Activated T-helper 2 cell treated with anti-CD3 and anti-CD28 coated beads, Interferon-gamma antibody, Interleukin-2, Interleukin-4, amounts not matched to agents 10 μg/mL and 5 μg/mL and 100 μg/mL, durations not matched to agents 14 hours and 24 hours and 36 hours (primary cell): ENCODE data around the gene SYNDIG1. TPM values are rescaled to one million over a fixed set of nuclear protein-coding genes. Genes with fewer than 3 reads are reported as not detected.

Experiments
- DNase-seq: peaks from one replicate; pipeline ENCODE4 v3.0.0; 2021; ENCODE audit warnings: low spot score
- H3K27ac Mint-ChIP-seq: one replicate; pipeline ENCODE4 v1.8.0; 2021; ENCODE audit warnings: mixed read lengths
- H3K27me3 Mint-ChIP-seq: one replicate; pipeline ENCODE4 v1.8.0; 2021; ENCODE audit warnings: low read depth, mixed read lengths
- H3K36me3 Mint-ChIP-seq: one replicate; pipeline ENCODE4 v1.8.0; 2021; ENCODE audit warnings: low read depth, mixed read lengths
- H3K4me1 Mint-ChIP-seq: one replicate; pipeline ENCODE4 v1.8.0; 2021; ENCODE audit warnings: low read depth, mixed read lengths
- H3K4me3 Mint-ChIP-seq: one replicate; pipeline ENCODE4 v1.8.0; 2021; ENCODE audit warnings: low read depth, mild to moderate bottlenecking, moderate library complexity, mixed read lengths
- H3K9me3 Mint-ChIP-seq: one replicate; pipeline ENCODE4 v1.8.0; 2021; ENCODE audit warnings: mixed read lengths
- intact Hi-C: fragments of 100-400 bp; cut with micrococcal nuclease; formaldehyde crosslinking; loops from one replicate; pipeline ENCODE4 v1.15.1; 2023
- total RNA-seq: library from RNA; stranded (reverse); gene quantifications from 2 replicates; pipeline ENCODE4 v1.2.3, GENCODE V29; 2022

SYNDIG1 gene
- total RNA-seq, 1 donor from 2014 or later: not detected

DNA sequence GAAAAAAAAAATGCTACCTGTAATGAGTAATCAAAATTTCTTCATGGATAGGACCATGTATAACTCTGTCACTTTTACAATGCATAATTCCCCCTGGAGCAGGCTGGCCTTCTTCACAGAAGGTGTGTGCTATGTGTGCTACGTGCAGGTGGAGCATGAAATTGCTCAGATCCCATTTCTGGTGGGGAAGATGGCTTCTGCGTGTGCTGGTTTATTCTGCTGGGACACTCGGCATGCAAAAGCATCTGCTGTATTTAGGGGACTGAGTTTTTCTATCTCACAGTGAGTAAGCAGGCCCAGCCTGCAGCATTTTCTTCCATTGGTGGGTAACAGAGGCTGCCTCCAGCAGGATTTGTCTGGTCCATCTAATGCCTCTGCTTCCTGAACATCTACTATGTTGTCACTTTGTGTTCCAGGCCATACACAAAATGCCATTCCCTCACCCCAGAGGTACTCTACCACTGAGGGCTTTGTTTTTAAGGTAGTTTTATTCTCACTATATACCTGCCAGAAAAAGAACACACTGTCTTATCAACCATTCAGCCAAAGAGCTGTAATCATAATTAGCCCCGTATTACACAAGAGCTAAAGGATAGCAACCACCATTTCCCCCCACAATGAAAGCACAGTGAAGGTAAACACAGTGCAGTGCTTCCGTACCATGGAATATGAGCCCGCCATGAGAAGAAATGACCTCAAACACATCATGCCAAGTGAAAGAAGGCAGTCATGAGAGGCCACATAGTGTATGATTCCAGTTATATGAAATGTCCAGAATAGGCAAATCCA, 62.4 kb downstream of the SYNDIG1 start:
- intact Hi-C loops: no loop called here
- no peak overlapping the region for H3K4me3 Mint-ChIP-seq
- H3K9me3 Mint-ChIP-seq: peaks cover 6% of the 10 kb centered on the region
- no peaks in the 10 kb centered on the region for H3K36me3 Mint-ChIP-seq
- H3K27ac Mint-ChIP-seq: no peak overlapping the region
- no peaks in the 10 kb centered on the region for H3K27me3 Mint-ChIP-seq
- no peaks in the 10 kb centered on the region for H3K4me1 Mint-ChIP-seq
- no peak for DNase-seq

DNA sequence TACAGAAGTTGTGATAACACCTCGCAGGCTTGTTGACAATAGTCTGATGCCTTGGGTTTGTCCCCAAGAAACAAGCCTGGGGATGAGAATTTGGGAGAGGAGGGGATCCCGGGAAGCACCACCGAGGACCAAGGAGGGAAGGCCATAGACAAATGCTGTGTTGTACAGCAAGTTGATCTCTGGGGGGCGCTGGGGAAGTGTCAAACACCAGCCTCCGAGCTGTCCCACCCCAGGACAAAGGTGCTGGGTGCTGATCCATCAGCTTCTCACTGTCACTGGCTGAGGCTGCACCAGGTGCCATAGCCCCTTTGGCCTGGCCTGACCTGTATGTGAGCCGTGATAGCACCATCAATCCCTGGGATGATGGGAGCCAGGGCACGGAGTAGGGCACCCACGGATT, 64.0 kb downstream of the SYNDIG1 start:
- Mint-ChIP-seq H3K27ac (no peak overlapping the region), H3K9me3 (peaks cover 6% of the 10 kb centered on the region), H3K36me3 (no peaks in the 10 kb centered on the region), H3K27me3 (no peaks in the 10 kb centered on the region), H3K4me1 (no peaks in the 10 kb centered on the region), H3K4me3 (no peak overlapping the region)
- no peak for DNase-seq
- intact Hi-C loops: no loop called here

DNA sequence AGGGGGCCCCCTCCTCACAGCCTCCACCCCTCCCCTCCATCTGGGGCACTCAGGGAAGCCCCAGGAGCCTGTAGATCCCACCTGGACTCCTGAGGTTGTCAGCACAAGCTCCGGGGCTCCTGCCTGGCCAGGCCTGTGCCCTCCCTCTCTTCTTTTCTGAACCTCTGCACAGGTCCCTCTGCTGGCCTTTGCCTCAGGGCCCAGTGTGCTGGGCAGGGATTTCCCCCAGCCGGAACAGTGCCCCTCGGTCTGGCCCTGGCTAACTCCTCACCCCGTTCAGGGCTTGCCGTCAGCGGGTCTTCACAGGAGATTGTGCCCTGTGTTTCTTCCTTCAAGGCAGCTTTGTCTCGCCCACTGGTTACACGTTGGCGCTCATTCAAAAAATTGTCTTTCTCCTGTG, 64.9 kb downstream of the SYNDIG1 start:
- DNase-seq: no peak
- Mint-ChIP-seq H3K27me3 (no peaks in the 10 kb centered on the region), H3K4me3 (no peak overlapping the region), H3K4me1 (no peaks in the 10 kb centered on the region), H3K27ac (no peak overlapping the region), H3K36me3 (no peaks in the 10 kb centered on the region), H3K9me3 (peaks cover 6% of the 10 kb centered on the region)
- intact Hi-C loops: no loop called here

DNA sequence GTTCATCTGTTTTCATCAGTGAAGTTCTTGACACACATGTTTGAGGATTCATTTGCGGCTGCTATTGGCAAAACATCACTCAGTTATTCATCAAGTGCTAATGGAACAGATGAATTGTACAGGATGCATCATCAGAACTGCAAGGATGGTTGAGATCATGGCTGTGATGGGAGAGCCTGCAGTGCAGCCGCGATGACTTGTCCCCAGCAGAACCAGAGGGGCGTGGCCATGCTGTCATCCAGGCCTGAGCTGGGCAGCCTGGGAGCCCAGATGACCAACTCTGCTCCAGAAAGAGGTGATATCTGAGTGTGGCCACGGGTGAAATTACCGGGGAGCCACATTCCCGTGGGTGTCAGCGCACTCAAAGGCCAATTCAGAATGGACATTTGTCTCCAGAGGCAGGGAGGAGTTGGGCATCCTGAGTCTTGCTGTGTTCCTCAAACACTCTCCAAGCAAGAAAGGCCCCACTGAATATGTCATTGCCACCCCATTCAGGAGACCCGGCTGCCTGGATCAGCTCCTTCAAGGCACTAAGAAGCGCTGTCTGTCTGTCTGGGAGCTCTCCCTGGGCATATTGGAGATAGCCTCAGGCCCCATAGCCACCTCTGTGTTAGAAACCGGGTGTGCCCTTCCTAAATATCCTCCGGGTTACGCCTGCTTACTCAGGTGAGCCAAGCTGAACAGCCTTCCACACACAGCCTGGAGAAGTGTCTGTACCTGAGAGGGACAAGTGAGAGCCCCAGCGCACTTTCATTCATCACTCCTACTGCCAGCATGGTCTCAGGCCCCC, 66.7 kb downstream of the SYNDIG1 start:
- Mint-ChIP-seq H3K27ac (no peak overlapping the region), H3K4me1 (no peaks in the 10 kb centered on the region), H3K4me3 (no peak overlapping the region), H3K27me3 (peaks cover 1% of the 10 kb centered on the region), H3K9me3 (no peaks in the 10 kb centered on the region), H3K36me3 (no peaks in the 10 kb centered on the region)
- intact Hi-C loops: no loop called here
- no peak for DNase-seq

DNA sequence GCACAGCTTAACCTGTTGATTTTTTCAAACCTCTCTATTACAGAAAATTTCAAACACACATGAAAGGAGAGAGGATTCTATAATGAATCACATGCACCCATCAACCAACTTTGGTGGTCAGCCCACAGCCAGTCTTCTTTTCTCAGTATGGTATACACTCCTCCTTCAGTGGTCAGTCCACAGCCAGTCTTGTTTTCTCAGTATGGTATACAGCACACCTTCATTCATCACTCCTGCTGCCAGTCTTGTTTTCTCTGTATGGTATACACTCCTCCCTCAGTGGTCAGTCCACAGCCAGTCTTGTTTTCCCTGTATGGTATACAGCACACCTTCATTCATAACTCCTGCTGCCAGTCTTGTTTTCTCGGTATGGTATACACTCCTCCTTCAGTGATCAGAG, 67.8 kb downstream of the SYNDIG1 start:
- Mint-ChIP-seq H3K9me3 (no peaks in the 10 kb centered on the region), H3K4me1 (no peaks in the 10 kb centered on the region), H3K27ac (no peak overlapping the region), H3K36me3 (no peaks in the 10 kb centered on the region), H3K4me3 (no peak overlapping the region), H3K27me3 (peaks cover 1% of the 10 kb centered on the region)
- intact Hi-C loops: no loop called here
- no peak for DNase-seq

DNA sequence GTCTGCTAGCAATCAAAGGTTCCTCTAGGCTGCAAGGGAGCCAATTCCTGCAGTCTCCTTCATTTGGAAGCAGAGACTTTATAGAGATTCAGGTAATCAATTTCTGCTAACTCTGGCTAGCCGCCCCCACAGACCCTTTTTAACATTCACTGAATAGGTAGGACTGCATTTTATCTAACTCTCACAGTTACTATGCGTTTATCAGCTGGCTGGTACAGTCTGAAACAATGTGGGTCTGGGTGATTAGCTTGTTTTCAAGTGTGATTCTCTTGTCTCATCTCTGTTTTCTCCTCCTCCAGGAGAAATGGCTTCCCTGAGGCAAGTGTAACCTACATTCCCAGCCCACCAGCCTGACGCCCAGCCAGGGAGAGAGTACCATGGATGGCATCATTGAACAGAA, 73.3 kb downstream of the SYNDIG1 start:
- Mint-ChIP-seq H3K36me3 (no peaks in the 10 kb centered on the region), H3K4me3 (no peak overlapping the region), H3K27ac (no peak overlapping the region), H3K4me1 (no peaks in the 10 kb centered on the region), H3K27me3 (peaks cover 1% of the 10 kb centered on the region), H3K9me3 (no peaks in the 10 kb centered on the region)
- intact Hi-C loops: no loop called here
- DNase-seq: no peak

DNA sequence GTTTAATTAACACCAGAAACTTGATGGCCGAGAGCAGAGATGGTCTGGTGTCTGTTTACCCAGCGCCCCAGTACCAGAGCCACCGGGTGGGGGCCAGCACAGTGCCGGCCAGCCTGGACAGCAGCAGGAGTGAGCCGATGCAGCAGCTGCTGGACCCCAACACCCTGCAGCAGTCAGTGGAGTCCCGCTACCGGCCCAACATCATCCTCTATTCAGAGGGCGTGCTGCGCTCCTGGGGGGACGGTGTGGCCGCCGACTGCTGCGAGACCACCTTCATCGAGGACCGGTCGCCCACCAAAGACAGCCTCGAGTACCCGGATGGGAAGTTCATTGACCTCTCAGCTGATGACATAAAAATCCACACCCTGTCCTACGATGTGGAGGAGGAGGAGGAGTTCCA, 73.7 kb downstream of the SYNDIG1 start:
- Mint-ChIP-seq H3K9me3 (no peaks in the 10 kb centered on the region), H3K36me3 (no peaks in the 10 kb centered on the region), H3K4me3 (no peak overlapping the region), H3K4me1 (no peaks in the 10 kb centered on the region), H3K27ac (no peak overlapping the region), H3K27me3 (peaks cover 1% of the 10 kb centered on the region)
- intact Hi-C loops: no loop called here
- no peak for DNase-seq

DNA sequence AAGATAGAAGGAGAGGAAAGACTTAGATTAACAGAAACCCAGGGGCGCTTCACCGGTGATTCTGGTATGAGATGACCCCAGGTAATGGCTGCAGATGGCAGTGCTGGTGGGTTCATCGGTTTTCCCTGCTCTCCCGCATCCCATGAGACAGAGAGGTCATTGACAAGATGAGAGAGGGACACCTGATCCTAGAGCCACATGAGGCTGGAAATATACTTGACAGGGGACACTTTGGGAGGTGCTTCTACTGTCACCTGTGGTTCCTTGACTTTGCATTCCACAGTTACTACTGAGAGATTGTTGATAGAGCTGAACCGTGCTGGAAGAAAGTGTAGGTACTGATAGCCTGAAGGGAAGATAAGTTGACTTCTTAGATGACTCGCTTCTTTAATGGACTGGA, 74.3 kb downstream of the SYNDIG1 start:
- Mint-ChIP-seq H3K9me3 (no peaks in the 10 kb centered on the region), H3K27me3 (peaks cover 1% of the 10 kb centered on the region), H3K27ac (no peak overlapping the region), H3K4me3 (no peak overlapping the region), H3K4me1 (no peaks in the 10 kb centered on the region), H3K36me3 (no peaks in the 10 kb centered on the region)
- DNase-seq: no peak
- intact Hi-C loops: no loop called here

DNA sequence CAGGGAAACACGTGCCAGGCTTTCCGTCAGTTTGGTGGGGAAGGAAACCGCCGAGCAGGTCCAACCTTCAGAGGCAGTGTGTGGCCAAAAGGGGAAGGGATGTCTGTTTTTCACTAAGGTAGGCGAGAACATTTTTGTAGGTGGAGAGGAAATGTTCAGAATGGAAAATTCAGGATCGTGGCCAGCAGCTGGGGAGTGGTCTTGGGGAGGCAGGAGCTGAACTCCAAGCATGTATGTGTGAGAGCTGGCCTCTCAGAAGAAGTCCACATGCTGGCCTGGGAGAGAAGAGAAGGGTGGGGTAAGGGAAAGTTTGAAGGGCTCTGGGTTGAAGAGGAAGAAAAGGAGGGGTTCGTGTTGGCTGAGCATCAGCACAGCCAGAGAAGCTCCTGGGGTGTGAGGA, 74.9 kb downstream of the SYNDIG1 start:
- no peaks in the 10 kb centered on the region for H3K36me3 Mint-ChIP-seq
- H3K9me3 Mint-ChIP-seq: no peaks in the 10 kb centered on the region
- intact Hi-C loops: no loop called here
- peaks cover 1% of the 10 kb centered on the region for H3K27me3 Mint-ChIP-seq
- no peak overlapping the region for H3K27ac Mint-ChIP-seq
- no peak for DNase-seq
- no peak overlapping the region for H3K4me3 Mint-ChIP-seq
- H3K4me1 Mint-ChIP-seq: no peaks in the 10 kb centered on the region

DNA sequence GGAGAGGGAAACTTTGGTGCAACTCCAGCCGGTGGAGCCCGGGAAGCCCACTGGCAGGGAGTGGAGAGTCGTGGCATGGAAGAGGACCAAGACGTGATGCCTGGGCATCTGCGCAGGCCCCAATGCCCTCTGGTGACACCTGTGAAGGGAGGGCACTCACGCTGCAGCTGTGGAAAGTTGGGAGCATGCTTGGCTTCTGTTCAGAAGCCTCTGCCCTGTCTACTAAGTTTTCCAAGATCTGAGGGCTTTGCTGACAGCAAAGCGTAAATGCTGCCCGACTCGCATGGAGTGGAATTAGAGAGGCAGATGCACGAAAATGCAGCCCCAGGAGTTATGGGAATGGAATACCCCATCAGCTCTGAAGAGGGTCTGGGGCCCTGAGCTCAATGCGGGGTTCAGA, 75.7 kb downstream of the SYNDIG1 start:
- Mint-ChIP-seq H3K27ac (no peak overlapping the region), H3K27me3 (peaks cover 1% of the 10 kb centered on the region), H3K4me3 (no peak overlapping the region), H3K9me3 (no peaks in the 10 kb centered on the region), H3K36me3 (no peaks in the 10 kb centered on the region), H3K4me1 (no peaks in the 10 kb centered on the region)
- intact Hi-C loops: no loop called here
- no peak for DNase-seq

DNA sequence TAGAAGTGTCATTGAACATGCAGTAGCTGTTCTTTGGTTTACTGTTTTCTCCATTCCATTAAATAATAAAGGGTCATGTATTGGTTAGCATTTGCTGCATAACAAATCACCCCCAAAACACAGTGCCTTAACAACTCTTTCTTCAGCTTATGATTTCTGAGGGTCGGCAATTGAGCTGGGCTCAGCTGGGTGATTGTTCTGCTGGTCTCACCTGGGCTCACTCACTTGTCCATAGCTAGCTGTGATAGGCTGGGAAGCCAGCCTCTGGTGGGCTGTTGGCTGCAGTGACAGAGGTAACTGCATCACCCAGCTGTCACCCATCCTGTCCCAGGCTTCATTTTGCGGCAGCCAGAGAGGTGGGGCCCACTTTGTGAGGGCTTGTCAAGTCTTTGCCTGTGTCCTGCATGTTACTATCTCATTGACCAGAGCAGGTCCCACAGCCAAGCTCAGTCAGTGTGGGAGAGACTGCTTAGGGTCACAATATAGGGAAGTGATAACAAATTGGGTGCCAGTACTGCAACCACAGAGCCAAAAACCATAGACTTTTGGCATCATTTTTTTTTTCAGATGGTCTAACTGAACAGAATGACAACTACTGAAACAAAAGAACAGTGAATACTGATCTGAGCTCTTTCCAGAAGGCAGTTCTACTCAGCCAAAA, 76.9 kb downstream of the SYNDIG1 start:
- Mint-ChIP-seq H3K4me1 (no peaks in the 10 kb centered on the region), H3K27me3 (no peaks in the 10 kb centered on the region), H3K9me3 (no peaks in the 10 kb centered on the region), H3K36me3 (no peaks in the 10 kb centered on the region), H3K27ac (no peak overlapping the region), H3K4me3 (no peak overlapping the region)
- intact Hi-C loops: no loop called here
- no peak for DNase-seq

DNA sequence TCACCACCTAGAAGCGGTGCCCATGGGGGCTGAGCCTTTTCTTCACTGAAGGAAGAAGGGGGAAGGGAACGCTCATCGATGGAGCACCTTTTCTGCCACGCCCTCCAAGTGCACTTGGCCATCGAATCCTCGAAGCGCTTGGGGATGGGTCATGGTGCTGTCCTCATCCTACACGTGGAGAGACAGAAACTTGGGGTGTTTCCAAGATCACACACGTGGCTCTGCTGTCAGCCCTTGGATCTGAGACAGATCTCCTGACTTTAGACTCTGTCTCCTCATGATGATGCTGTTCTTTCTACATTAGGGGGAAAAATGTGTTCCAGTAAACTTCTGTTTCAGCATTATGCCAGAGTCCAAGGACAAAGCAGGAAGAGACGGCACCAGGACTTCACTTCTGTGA, 78.5 kb downstream of the SYNDIG1 start:
- DNase-seq: no peak
- no peaks in the 10 kb centered on the region for H3K27me3 Mint-ChIP-seq
- no peak overlapping the region for H3K4me3 Mint-ChIP-seq
- H3K27ac Mint-ChIP-seq: no peak overlapping the region
- intact Hi-C loops: no loop called here
- H3K36me3 Mint-ChIP-seq: no peaks in the 10 kb centered on the region
- no peaks in the 10 kb centered on the region for H3K9me3 Mint-ChIP-seq
- no peaks in the 10 kb centered on the region for H3K4me1 Mint-ChIP-seq

DNA sequence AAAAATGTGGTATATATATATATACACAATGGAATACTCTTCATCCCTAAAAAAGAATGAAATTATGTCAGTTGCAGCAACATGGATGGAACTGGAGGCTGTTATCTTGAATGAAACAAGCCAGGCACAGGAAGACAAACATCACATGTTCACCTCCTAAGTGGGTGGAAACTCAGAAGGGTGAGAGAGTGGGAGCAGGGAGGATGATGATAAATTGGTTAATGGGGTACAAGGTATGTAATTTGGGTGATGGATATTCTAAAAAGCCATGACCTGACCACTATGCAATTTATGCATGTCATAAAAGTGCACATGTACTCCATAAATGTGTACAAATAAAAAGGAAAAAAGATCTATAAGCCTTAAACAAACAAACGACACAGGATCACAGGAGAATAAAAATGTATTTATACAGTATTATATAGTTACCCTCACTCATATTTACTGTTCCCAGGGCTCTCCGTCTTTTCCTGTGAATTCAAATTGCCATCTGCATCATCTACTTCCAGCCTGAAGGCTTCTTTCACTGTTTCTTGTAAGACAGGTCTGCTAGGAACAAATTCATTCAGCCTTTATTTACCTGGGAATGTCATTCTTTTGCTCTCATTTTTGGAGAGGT, 89.8 kb downstream of the SYNDIG1 start:
- intact Hi-C loops: no loop called here
- H3K27me3 Mint-ChIP-seq: no peaks in the 10 kb centered on the region
- H3K4me3 Mint-ChIP-seq: no peak overlapping the region
- H3K36me3 Mint-ChIP-seq: no peaks in the 10 kb centered on the region
- no peaks in the 10 kb centered on the region for H3K4me1 Mint-ChIP-seq
- H3K27ac Mint-ChIP-seq: no peak overlapping the region
- no peak for DNase-seq
- H3K9me3 Mint-ChIP-seq: peaks cover 6% of the 10 kb centered on the region
